Measurements from ENCODE around the gene ADARB2. TPM values are rescaled to one million over a fixed set of nuclear protein-coding genes. Genes with fewer than 3 reads are reported as not detected.
"Not testable (repeated sequence)": the region's sequence is repeated elsewhere in the genome, so short reads cannot be mapped to it uniquely, and the experiment has no call there.

Gene ADARB2
- total RNA-seq, 1 donor from 2014 or later = 0.08 TPM

DNA sequence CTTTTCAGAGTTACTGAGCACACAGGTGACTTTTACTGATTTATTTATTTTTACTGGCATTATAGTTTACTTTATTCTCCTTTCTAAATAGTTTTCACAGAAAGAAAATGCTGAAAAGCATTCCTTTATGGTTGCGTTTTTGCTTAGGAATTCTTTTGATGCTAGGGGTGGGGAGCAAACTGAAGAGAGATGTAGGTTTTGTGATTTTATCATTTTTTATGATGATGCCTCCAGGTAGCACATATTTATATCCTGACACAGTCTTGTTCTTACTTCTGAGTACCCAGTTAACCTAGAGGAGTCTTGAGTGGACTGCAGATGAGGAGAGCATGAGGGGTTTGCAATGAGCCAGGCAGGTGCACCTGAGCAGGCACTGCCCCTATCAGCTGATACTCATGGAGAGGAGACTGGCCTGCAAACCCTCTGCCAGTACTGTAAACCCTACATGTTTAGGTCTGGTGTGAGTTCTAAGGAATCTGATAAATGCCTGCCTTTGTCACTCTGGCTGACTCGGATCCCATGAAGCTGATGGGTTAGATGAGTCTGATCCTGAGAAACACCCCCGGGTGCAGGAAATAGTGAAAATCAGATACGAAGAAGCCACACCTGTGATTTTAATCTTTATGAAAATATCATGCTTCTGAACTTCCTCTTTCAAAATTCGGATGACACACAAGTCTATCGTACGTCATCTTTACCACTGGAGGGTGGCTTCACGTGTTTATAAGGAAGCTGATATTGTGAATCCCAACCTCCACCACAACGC, 378.3 kb downstream of the ADARB2 start:
- TF ChIP-seq, protein P1, sequence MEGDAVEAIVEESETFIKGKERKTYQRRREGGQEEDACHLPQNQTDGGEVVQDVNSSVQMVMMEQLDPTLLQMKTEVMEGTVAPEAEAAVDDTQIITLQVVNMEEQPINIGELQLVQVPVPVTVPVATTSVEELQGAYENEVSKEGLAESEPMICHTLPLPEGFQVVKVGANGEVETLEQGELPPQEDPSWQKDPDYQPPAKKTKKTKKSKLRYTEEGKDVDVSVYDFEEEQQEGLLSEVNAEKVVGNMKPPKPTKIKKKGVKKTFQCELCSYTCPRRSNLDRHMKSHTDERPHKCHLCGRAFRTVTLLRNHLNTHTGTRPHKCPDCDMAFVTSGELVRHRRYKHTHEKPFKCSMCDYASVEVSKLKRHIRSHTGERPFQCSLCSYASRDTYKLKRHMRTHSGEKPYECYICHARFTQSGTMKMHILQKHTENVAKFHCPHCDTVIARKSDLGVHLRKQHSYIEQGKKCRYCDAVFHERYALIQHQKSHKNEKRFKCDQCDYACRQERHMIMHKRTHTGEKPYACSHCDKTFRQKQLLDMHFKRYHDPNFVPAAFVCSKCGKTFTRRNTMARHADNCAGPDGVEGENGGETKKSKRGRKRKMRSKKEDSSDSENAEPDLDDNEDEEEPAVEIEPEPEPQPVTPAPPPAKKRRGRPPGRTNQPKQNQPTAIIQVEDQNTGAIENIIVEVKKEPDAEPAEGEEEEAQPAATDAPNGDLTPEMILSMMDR (IDR thresholded peaks at IDR 0.05; ENCODE audit: insufficient read depth, low read length, poor library complexity, severe bottlenecking) = no peak
- H3K36me3 ChIP-seq (ENCODE audit: control insufficient read depth, insufficient read depth, low read length) = no peaks in the 10 kb centered on the region
- DNase-seq (ENCODE audit: low read depth) = no peak
- peaks cover 12% of the 10 kb centered on the region for H3K27me3 ChIP-seq (ENCODE audit: control insufficient read depth, insufficient read depth, low read length)
- H3K4me3 ChIP-seq (ENCODE audit: low read depth, low read length) = no peak overlapping the region

DNA sequence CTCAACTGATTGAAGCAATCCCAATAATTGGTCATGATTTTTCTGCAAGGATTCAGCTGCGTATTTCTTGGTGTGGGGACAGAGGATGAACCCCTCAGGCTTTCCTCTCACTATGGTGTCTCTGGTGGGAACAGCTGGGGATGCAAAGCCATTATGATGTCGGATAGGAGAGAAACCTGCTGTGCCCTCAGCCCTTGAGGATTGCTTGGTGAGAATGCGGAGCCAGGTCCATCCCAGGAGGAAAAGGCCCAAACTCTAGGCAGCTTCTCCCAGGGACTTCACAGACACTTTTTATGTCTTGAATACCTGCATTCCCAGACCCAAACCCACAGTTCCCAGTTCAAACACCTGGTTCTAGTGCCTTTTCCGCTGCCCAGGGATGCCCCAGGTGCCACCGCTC, 379.2 kb downstream of the ADARB2 start:
- Histone ChIP-seq H3K36me3 (ENCODE audit: control insufficient read depth, insufficient read depth, low read length) (no peaks in the 10 kb centered on the region), H3K27me3 (ENCODE audit: control insufficient read depth, insufficient read depth, low read length) (peaks cover 9% of the 10 kb centered on the region), H3K4me3 (ENCODE audit: low read depth, low read length) (no peak overlapping the region)
- no peak for DNase-seq (ENCODE audit: low read depth)
- TF ChIP-seq, protein P1 (IDR thresholded peaks at IDR 0.05; ENCODE audit: insufficient read depth, low read length, poor library complexity, severe bottlenecking) = no peak

DNA sequence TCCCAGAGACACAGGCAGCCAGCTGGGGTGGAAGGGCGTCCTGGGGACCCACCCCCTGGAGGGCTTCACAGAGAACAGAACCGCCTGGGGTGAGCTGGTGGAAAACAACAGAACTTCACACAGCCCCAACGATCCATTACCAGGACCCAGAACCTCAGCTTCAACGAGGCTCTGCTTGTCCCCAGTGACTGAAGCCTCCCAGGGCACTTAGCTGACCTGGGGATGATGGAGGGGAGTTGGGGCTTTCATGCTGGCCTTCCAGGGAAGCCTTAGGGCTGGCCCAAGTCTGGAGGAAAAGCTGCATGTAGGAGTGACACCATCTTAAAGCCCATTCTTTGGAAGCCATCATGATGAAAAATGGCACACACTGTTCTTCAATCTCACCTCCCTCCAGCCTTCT, 381.0 kb downstream of the ADARB2 start:
- TF ChIP-seq, protein P1 (IDR thresholded peaks at IDR 0.05; ENCODE audit: insufficient read depth, low read length, poor library complexity, severe bottlenecking) = no peak
- DNase-seq (ENCODE audit: low read depth) = no peak
- H3K4me3 ChIP-seq (ENCODE audit: low read depth, low read length) = no peak overlapping the region
- no peaks in the 10 kb centered on the region for H3K27me3 ChIP-seq (ENCODE audit: control insufficient read depth, insufficient read depth, low read length)
- no peaks in the 10 kb centered on the region for H3K36me3 ChIP-seq (ENCODE audit: control insufficient read depth, insufficient read depth, low read length)

DNA sequence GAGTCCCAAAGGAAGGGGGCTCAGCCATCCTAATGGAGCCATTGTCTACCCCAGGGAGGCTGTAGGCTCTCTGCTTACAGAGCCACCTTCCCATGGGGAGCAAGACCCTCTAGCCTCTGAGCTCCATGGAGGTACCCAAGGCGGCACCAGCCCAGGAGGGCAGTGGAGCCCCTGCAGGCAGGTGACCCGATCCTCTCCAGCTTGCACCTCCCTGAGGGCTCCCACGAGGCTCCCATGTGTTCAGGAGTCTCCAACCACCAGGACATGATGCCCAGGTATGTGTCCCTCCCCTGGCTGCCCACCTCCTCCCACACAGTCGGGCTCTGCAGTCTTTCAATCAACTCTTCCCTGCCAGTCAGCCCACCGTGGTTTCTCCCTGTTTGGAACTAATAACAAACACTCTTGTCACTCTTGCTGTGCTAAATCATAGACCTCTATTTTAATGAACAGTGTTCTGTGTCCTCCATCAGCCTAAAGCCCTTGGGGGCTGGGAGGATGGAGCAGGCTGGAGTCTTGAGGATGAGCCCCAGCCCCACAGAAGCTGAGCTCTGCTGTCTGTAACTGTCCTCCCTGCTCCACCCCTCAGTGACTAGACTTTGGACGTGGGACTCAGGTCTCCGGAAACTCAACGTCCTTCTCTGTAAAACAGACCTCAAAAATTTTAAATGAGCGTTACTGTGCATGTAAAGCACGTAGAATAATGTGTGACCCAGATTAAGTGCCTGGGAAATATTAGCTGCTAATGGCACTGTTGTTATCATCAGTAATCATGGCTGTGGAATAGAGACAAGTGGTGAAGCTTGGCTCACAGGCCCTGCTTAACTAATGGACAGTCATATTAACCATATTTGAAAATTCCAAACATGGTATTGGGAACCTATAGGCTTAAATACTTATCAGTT, 382.3 kb downstream of the ADARB2 start:
- H3K36me3 ChIP-seq (ENCODE audit: control insufficient read depth, insufficient read depth, low read length) = no peaks in the 10 kb centered on the region
- DNase-seq (ENCODE audit: low read depth) = no peak
- TF ChIP-seq, protein P1 (IDR thresholded peaks at IDR 0.05; ENCODE audit: insufficient read depth, low read length, poor library complexity, severe bottlenecking) = no peak
- H3K27me3 ChIP-seq (ENCODE audit: control insufficient read depth, insufficient read depth, low read length) = no peaks in the 10 kb centered on the region
- no peak overlapping the region for H3K4me3 ChIP-seq (ENCODE audit: low read depth, low read length)

DNA sequence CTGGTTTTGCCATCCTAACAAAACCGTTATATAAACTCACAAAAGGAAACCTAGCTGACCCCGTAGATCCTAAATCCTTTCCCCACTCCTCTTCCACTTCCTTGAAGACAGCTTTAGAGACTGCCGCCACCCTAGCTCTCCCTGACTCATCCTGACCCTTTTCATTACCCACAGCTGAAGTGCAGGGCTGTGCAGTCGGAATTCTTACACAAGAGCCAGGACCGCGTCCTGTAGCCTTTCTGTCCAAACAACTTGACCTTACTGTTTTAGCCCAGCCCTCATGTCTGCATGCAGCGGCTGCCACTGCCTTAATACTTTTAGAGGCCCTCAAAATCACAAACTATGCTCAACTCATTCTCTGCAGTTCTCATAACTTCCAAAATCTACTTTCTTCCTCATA, 385.0 kb downstream of the ADARB2 start:
- not testable (repeated sequence) for DNase-seq (ENCODE audit: low read depth); H3K4me3 ChIP-seq (ENCODE audit: low read depth, low read length); H3K27me3 ChIP-seq (ENCODE audit: control insufficient read depth, insufficient read depth, low read length); H3K36me3 ChIP-seq (ENCODE audit: control insufficient read depth, insufficient read depth, low read length)

DNA sequence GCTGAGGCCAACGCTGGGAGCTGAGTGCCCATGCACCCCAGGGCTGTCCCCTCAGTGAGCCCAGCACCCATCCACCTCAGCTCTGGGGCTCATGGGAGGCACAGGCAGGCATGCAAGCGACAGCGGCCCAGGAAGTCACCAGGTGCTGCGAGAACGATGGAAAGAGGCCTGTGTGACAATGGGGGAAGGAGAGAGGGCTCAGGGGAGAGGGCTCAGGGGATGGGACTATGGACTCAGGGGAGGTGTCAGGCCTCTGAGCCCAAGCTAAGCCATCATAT, 388.6 kb downstream of the ADARB2 start:
- Histone ChIP-seq H3K27me3 (ENCODE audit: control insufficient read depth, insufficient read depth, low read length) (no peaks in the 10 kb centered on the region), H3K4me3 (ENCODE audit: low read depth, low read length) (no peak overlapping the region), H3K36me3 (ENCODE audit: control insufficient read depth, insufficient read depth, low read length) (no peaks in the 10 kb centered on the region)
- TF ChIP-seq, protein P1 (IDR thresholded peaks at IDR 0.05; ENCODE audit: insufficient read depth, low read length, poor library complexity, severe bottlenecking) = no peak
- no peak for DNase-seq (ENCODE audit: low read depth)

Data from kidney epithelial cell (primary cell).